EL (cell line): ENCODE measurements around the gene SGCG.
"Not testable (repeated sequence)": the region's sequence is repeated elsewhere in the genome, so short reads cannot be mapped to it uniquely, and the experiment has no call there.

Experiments used
- DNase-seq: peaks from one replicate; pipeline ENCODE4 v3.0.0-alpha.2; 2016

SGCG gene

GRCh38 chr13:23180711-23181110, at the start of gene SGCG:
TSS of gene SGCG (plus strand) at chr13:23180979. CDS start at chr13:23203695, 22,716 bp downstream.
- DNase-seq: no peak

DNA sequence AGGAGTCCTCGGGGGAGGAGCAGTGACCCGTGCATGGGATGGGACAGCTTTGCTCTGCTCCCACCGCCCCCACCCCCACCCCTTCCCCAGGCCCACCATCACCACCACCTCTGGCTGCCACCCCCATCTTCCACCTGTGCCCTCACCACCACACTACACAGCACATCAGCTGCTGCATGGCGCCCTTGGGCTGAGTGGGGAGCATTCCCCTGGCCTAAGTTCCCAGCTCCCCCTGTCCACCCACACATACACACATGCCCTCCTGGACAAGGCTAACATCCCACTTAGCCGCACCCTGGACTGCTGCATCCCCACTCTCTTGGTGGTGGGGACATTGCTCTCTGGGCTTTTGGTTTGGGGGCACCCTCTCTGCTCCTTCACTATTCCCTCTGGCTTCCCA, 46.2 kb upstream of the SGCG start:
- no peak for DNase-seq

DNA sequence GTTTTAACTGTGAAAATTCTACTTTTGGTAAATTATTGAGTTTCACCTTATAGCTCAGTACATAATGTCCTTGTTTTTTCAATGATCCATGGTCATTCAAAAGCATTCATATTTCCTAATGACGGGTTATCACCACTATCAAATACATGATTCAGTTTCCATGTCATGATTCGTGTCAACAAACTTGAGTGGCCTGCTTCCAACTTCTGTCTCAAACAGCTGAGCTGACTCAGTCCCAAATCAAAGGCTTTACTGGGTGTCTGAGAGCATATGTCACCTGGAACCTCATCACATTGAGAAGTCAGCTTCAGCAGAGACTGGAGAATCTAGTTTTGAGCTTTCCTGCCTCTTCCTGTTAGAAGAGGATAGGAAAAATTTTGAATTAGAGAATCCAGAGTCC, 40.3 kb upstream of the SGCG start:
- DNase-seq: no peak

DNA sequence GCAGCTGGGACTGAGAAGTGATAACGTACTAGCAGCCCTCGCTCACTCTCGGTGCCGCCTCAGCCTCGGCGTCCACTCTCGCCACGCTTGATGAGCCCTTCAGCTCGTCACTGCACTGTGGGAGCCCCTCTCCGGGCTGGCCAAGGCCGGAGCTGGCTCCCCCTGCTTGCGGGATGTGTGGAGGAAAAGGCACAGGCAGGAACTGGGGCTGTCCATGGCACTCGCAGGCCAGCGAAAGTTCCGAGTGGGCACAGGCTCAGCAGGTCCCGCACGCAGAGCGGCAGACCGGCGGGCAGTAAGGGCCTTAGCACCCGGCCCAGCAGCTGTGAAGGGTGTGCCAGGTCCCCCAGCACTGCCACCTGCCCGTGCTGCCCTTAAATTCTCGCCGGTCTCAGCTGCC, 38.8 kb upstream of the SGCG start:
- DNase-seq: no peak

GRCh38 chr13:23142607-23143006, 38.2 kb upstream of the SGCG start:
- not testable (repeated sequence) for DNase-seq

DNA sequence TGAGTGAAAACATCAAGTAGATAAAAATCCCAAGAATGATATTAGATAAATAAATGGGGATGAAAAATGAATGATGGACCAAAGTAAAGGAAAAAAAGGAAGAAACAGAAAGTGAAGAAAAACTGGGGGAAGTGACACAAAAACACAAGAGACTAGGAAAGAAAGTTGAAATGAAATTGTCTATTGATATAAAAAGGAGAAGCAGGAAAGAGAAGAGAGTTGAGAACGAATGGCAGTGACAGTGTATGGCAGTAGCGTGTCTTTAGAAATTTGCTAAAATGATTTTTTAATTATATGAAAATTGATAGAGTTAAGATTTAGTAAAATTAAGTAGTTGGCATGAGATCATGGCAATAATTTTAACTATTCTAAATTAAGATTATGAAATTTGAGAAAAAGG, 36.3 kb upstream of the SGCG start:
- no peak for DNase-seq

DNA sequence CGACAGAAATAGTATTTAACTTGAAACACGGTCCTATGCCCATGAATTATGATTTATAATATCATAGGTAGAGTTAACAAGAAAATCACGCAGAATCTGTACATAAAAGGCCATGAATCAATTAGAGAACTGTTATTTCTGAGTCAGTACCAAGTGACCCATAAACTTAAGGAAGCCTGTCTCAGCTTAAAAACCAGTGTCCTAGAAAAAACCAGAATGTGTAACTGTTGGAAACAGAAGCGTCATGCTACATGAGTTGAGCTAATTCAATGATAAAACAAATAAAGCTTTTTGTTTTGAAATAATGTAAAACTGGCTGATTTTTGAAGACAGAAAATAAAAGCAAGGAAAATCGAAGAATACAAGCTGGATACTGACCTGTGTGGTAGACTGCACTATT, 34.8 kb upstream of the SGCG start:
- no peak for DNase-seq

DNA sequence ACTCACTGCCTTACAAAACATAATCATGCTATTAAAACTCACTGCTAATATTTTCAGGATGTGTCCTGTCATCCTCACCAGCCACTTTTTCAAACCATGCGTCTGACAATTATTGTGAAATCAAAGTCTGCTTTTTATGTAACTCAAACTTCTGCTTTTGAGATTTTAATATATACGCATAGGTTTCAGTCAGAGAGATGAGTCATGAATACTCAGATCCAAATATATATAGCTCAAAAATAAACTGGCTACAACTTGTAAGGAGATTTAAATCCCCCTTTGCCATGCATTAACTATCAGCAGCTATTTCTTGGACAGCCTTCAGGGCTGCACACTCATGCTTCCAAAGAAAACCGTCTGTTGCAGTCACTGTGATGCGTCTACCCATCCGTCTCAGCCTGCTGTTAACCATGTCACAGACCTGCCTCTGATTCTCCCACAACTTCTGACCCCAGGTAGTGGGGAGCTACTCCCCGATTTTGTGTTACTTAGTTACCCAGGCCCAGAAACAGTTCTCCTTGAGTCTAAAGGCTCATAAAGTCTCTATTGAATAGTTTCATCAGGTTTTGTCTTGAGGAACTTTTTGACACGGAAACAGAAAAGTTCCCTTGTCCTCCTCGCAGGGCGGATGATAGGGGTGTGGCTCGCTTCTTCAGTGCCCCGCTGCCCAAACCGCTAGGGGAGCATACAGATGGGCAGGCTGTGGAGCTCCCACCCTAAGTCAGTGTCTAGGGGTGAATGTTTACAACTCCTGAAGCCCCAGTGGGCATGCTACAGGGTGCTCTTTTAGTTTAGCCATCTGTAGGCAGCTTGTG, 33.8 kb upstream of the SGCG start:
- DNase-seq: no peak

- DNase-seq: no peak
Measured at GRCh38 chr13:23147827-23148226, 33.0 kb upstream of the SGCG start.

DNA sequence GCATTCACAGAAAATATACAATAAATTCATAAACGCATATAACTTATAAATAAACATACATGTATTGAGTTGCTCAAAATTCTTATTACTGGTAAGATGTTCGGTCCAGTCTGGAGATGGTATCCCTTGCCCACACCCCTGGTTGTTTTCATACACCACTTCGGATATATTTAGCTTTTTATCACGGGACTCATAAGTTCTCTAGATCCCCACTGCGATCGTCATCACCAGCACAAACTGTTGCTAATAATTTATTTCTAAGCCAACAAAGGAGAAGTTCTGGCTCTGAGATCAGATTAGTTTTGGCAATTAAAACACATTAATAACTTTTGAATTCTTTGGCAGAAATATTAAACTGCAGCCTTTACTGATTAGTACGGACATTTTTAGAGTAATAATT, 23.0 kb upstream of the SGCG start:
- no peak for DNase-seq

GRCh38 chr13:23159205-23159759, 21.5 kb upstream of the SGCG start:
- peak; percentile 34 for DNase-seq

DNA sequence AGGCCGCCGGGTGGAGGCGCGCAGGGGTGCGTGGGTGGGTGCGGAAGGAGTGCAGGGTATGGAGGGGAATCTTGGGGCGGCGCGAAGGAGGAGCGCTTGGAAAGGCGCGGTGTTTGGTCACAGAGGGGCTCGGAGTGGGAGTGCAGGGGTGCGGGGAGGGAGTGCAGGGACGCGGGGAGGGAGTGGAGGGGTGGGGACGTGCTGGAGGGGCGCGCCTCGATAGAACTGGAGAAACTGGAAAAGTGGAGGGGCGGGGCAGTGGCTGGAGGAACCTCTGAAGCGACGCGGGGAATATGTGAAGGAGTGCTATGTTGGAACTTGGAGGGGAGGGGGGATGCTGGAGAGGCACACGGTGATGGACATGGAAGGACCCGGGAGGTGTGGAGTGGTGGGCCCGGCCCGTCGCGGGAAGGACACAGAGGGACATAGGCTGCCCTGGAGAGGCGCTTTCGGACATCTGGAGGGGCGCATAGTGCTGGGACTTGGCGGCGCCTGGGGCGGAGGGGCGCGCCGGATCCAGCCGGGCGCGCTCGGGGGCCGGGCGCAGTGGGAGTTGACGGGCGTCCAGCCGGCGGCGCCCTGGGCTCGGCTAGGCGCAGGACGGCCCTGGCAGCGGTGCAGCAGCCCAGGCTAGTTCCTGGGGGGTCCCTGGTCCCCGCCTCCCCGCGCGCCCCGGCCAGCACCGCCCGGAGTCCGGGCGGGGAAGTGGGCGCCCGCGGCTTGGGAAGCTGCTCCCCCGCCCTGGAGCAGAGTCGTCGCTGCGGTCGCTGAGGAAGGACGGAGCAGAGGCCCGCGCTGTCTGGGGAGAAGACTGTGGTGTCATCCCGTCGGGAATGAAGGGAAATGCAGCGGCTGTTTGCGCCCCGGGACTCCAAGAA, 20.8 kb upstream of the SGCG start:
- DNase-seq: peak; percentile 11

DNA sequence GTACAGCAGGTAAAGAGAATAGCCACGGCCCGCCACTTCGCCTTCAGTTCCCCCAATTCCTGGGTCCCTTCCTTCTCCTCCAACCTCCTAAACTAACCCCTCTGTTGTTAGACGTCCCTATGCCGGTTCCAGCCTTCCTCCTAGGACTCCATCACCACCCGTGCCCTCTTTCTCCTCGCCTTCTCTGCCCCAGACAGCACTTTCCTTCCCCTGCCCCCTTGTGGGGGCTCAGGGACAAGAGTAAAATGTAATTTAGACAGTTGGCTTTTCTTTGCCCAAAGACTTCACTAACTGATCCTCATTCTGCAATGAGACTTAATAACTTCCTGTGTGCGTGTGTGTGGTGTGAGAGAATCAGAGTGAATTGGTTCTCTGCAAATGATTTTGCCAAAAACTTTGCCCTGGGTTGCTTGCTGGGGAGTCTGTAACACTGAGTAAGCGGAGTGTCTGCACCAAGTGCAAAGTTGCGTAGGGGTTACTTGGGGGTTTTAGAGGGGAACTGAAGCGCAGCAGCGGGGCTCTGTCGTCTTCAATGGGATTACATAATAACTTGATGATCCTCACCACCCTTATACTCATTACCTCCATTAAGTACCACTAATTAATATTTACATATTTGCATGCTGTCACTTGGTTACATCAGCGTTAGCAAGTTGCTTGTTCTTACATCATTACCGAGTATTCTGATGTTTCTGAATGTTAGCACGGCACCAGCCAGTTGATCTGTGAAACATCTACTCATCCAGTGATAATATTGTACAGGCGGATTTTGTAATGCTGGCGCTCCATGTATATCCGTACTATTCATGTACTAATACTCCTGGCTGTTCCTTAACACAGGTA, 19.9 kb upstream of the SGCG start:
- peak; percentile 19 for DNase-seq

DNA sequence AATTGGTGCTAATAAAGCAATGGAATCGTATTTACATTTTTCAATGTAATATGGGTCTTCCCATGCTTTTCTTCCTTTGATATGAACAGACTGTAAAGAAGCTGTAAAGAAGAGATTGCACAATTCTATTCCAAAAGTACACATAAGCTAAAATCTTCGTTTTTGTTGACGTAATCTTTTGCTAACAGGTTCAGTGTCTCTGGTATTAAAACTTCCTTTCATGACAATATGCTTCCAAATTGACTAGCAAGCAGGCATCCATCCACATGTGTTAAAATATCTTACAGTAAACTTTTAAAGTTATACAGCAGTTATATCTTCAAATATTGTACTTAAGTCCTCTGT, 19.3 kb upstream of the SGCG start:
- no peak for DNase-seq

DNA sequence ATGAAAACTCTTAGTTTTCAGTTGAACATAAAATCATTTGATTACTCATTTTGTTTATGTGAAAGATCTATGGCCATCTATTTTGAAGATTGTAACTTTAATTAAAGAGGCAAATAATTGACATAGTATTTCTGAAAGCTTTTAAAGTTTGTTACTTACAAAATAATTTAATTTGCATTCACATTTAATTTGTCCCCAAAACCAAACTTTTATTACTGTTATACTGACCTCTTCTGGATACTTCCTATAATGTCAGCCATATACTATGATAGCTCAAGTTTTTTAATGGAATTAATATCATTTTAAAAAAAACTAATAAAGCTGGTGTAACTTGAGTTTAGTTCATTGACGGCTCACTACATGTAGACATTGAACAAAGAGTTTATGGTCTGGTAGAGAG, 4.9 kb upstream of the SGCG start:
- DNase-seq: no peak

- DNase-seq: no peak
Measured at GRCh38 chr13:23182142-23182541, 1.4 kb downstream of the SGCG start.

DNA sequence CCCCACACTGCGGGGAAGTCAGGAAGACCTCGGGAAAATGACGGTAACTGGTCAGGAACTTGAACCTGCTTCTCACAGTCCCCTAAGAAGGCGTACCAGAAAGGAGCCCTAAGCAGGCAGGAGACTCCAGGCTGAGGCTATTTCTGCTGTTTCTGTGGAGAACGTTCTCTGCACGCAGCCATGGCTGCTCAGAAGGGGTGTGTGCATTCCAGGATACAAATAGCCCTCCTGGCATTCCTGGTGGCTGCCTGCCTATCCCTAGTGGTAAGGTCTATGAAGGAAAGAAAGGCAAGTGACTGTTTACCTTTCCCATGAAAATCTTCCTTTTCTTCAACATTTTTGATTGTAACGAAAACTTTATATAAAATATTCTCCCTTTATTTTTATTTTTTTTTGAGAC, 2.5 kb downstream of the SGCG start:
- no peak for DNase-seq

DNA sequence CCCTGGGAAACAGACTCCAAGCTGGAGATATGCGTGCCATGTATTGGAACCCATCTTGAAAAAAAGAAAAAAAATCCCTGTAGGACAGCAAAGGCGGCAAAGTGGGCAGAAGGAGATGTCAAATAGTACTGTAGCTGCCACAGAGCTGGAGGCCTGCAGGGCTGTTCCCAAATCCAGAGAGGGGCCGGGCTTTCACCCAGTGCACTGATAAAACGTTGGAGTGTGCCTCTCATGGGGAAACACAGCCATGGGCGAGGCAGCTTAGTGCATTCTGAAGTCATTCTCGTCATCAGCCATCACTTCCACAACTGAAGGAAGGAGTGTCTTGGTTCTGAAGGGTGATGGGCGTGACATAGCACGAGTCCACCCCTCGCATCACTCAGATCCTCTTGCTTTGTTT, 4.8 kb downstream of the SGCG start:
- DNase-seq: no peak

- no peak for DNase-seq
Measured at GRCh38 chr13:23201870-23202269, 21.1 kb downstream of the SGCG start.

DNA sequence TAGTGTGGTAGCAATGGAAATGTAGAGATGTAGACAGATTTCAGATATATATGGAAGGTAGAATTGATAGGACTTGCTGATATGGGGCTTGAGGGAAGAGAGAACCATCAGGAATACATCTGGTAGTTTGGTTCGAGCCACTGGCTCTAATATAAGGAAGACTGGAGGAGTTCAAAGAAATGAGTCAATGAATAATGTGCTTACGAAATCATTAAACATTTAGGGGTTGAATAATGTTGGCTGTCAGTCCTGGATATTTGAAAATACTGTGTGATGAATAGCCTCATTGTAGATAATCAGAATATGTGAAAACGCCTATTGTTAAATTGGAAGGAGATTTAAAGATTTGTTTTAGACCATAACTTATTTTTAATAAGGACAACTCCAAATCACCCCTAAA, 21.6 kb downstream of the SGCG start:
- DNase-seq: no peak

- no peak for DNase-seq
Measured at GRCh38 chr13:23203516-23203915, 22.7 kb downstream of the SGCG start.

DNA sequence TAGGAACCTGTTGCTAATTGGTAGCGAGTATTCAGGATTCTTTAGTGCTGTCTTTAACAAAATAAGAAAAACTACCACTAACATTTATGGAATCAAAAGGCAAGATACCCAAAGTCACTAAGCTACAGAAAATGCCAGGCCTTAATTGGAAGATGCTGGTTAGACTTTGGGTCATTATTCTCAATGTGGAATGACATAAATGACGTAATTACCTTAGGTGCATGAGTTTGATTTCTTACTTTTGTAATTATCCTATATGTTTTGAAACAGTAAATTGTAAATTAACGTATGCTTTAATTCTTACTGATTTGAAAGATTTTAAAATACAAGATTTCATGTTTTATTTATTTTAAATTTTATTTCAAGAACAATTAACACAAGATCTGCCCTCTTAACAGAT, 25.0 kb downstream of the SGCG start:
- no peak for DNase-seq

DNA sequence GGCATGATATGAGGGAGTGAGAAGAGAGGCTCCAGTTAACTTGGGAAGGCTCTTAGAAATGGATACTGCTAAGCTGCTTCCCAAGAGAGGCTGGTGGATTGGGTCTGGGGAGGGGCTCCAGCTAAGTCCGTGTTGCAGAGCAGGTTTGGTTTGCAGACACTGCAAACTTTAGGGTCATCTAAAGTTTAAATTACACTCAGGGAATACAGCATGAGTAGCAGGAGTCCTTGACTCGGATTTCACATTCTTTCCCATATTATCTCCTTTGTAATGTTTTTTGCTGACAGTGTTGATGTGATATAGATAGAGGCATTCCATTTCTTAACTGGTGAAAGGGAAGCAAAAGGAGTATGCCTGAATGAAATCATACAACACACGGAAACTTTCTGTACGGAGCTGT, 31.9 kb downstream of the SGCG start:
- no peak for DNase-seq
